IMR-90 (cell line): ENCODE data around the gene CLTCL1. TPM values are rescaled to one million over a fixed set of nuclear protein-coding genes. Genes with fewer than 3 reads are reported as not detected.
A peak's percentile ranks its signal among the peaks of the same experiment; 100 is the strongest.

Experiments
- ATAC-seq: fragments of 200-7000 bp; cut with Tn5 transposase; 2 replicates; pipeline ENCODE4 v1.9.1; 2020; ENCODE audit warnings: low read depth, mild to moderate bottlenecking, moderate library complexity
- BruUV-seq: library from RNA; stranded (reverse); fragments of 400-500 nt; replicated peaks from 2 replicates; lab custom pipeline; 2021; lab: Mats Ljungman, UMichigan
- CTCF ChIA-PET: fragments of 300-600 bp; formaldehyde crosslinking; extraction: SDS; loops from one replicate; lab custom pipeline; 2021; ENCODE audit warnings: antibody characterized with exemption; lab: Yijun Ruan, JAX
- POLR2A ChIA-PET: fragments of 300-600 bp; sonication (Branson Sonifier 250); formaldehyde crosslinking; loops from one replicate; lab custom pipeline; 2022; ENCODE audit warnings: antibody characterized with exemption; ENCODE audit not compliant: unreplicated experiment; lab: Charles Lee
- DNase-seq: peaks from one replicate; pipeline ENCODE4 v3.0.0; 2013
- H2AFZ ChIP-seq: replicated peaks from 2 replicates; pipeline ENCODE3; 2013; ENCODE audit warnings: low read length, mild to moderate bottlenecking; ENCODE audit not compliant: poor library complexity
- H2AK5ac ChIP-seq: 2 replicates; pipeline ENCODE4 v1.6.1; 2013; ENCODE audit warnings: low read depth, low read length, inconsistent platforms
- H2AK9ac ChIP-seq: replicated peaks from 2 replicates; pipeline ENCODE3; 2013; ENCODE audit warnings: mild to moderate bottlenecking, low read depth, low read length, moderate library complexity; ENCODE audit not compliant: poor library complexity
- H2BK120ac ChIP-seq: 2 replicates; pipeline ENCODE4 v1.6.1; 2013; ENCODE audit warnings: low read depth, low read length, inconsistent platforms
- H2BK15ac ChIP-seq: 3 replicates; pipeline ENCODE4 v1.6.1; 2013; ENCODE audit warnings: low read depth, low read length, inconsistent platforms
- H2BK20ac ChIP-seq: 2 replicates; pipeline ENCODE4 v1.6.1; 2013; ENCODE audit warnings: low read depth, mild to moderate bottlenecking, inconsistent platforms, low read length, moderate library complexity
- H2BK5ac ChIP-seq: 2 replicates; pipeline ENCODE4 v1.6.1; 2013; ENCODE audit warnings: mild to moderate bottlenecking, low read depth, low read length, inconsistent platforms; ENCODE audit not compliant: poor library complexity, severe bottlenecking
- H3K14ac ChIP-seq: replicated peaks from 2 replicates; pipeline ENCODE4 v1.6.1; 2013; ENCODE audit warnings: low read depth, low read length, inconsistent platforms
- H3K18ac ChIP-seq: 2 replicates; pipeline ENCODE4 v1.6.1; 2013; ENCODE audit warnings: low read depth, low read length, control low read depth
- H3K23ac ChIP-seq: 2 replicates; pipeline ENCODE4 v1.6.1; 2013; ENCODE audit warnings: low read depth, low read length, inconsistent platforms
- H3K27ac ChIP-seq: 2 replicates; pipeline ENCODE4 v1.5.1; 2013; ENCODE audit warnings: mild to moderate bottlenecking, control low read depth, low read length; ENCODE audit not compliant: insufficient read depth
- H3K27me3 ChIP-seq: 2 replicates; pipeline ENCODE4 v1.6.1; 2013; ENCODE audit warnings: low read length; ENCODE audit not compliant: control insufficient read depth, insufficient read depth
- H3K36me3 ChIP-seq: 2 replicates; pipeline ENCODE4 v1.6.1; 2013; ENCODE audit warnings: low read length, mixed read lengths; ENCODE audit not compliant: control insufficient read depth, insufficient read depth
- H3K4ac ChIP-seq: 2 replicates; pipeline ENCODE4 v1.6.1; 2013; ENCODE audit warnings: low read depth, low read length, inconsistent platforms
- H3K4me1 ChIP-seq: 2 replicates; pipeline ENCODE4 v1.6.1; 2013; ENCODE audit warnings: low read length, mixed read lengths; ENCODE audit not compliant: control insufficient read depth, insufficient read depth
- H3K4me2 ChIP-seq: 2 replicates; pipeline ENCODE4 v1.6.1; 2013; ENCODE audit warnings: low read depth, mild to moderate bottlenecking, control low read depth, low read length, moderate library complexity
- H3K4me3 ChIP-seq: 2 replicates; pipeline ENCODE4 v1.5.1; 2013; ENCODE audit warnings: low read depth, mild to moderate bottlenecking, control low read depth, low read length, moderate library complexity; ENCODE audit not compliant: insufficient read depth
- H3K56ac ChIP-seq: 2 replicates; pipeline ENCODE4 v1.6.1; 2013; ENCODE audit warnings: low read length, inconsistent platforms; ENCODE audit not compliant: insufficient read depth; ENCODE audit errors: extremely low read depth
- H3K79me1 ChIP-seq, 2 experiments: 2 replicates each; pipeline ENCODE4 v1.6.1; 2013; ENCODE audit warnings: low read length in 2 of 2, inconsistent platforms in 1 of 2, low read depth in 1 of 2
- H3K9ac ChIP-seq: 2 replicates; pipeline ENCODE4 v1.6.1; 2013; ENCODE audit warnings: low read depth, low read length, control low read depth
- H3K9me1 ChIP-seq: 2 replicates; pipeline ENCODE4 v1.6.1; 2013; ENCODE audit warnings: low read length, inconsistent platforms; ENCODE audit not compliant: insufficient read depth
- H3K9me3 ChIP-seq: 2 replicates; pipeline ENCODE4 v1.6.1; 2013; ENCODE audit warnings: low read length; ENCODE audit not compliant: control insufficient read depth, insufficient read depth
- H4K20me1 ChIP-seq: 2 replicates; pipeline ENCODE4 v1.6.1; 2013; ENCODE audit warnings: low read length, inconsistent platforms; ENCODE audit not compliant: insufficient read depth
- H4K5ac ChIP-seq: 2 replicates; pipeline ENCODE4 v1.6.1; 2013; ENCODE audit warnings: mild to moderate bottlenecking, low read depth, low read length, control low read depth
- H4K8ac ChIP-seq, 2 experiments: 2 replicates each; pipeline ENCODE4 v1.6.1; 2013; ENCODE audit warnings: low read depth in 2 of 2, low read length in 2 of 2, control low read depth in 1 of 2, inconsistent platforms in 1 of 2
- H4K91ac ChIP-seq: 2 replicates; pipeline ENCODE4 v1.6.1; 2013; ENCODE audit warnings: low read depth, low read length, inconsistent platforms; ENCODE audit not compliant: insufficient read depth
- BHLHE40 ChIP-seq: fragments of 150-350 bp; IDR thresholded peaks from 2 replicates; pipeline ENCODE4 v1.6.1; 2016; ENCODE audit warnings: mild to moderate bottlenecking, low read depth, low read length
- CEBPB ChIP-seq: IDR thresholded peaks from 2 replicates; pipeline ENCODE4 v1.6.1; 2012; ENCODE audit warnings: low read depth, low read length, improper control_type of control experiment
- CHD1 ChIP-seq: IDR thresholded peaks from 2 replicates; pipeline ENCODE4 v1.6.1; 2012; ENCODE audit warnings: low read depth, low read length, improper control_type of control experiment
- FOS ChIP-seq: fragments of 150-350 bp; IDR thresholded peaks from 2 replicates; pipeline ENCODE4 v1.6.1; 2016; ENCODE audit warnings: low read depth, low read length
- MAFK ChIP-seq: IDR thresholded peaks from 2 replicates; pipeline ENCODE4 v1.6.1; 2012; ENCODE audit warnings: low read depth, low read length, improper control_type of control experiment
- MAZ ChIP-seq: IDR thresholded peaks from 2 replicates; pipeline ENCODE4 v1.6.1; 2012; ENCODE audit warnings: low read depth, mild to moderate bottlenecking, low read length, improper control_type of control experiment, moderate library complexity, borderline replicate concordance
- MXI1 ChIP-seq: IDR thresholded peaks from 2 replicates; pipeline ENCODE4 v1.6.1; 2012; ENCODE audit warnings: low read depth, mild to moderate bottlenecking, low read length, moderate library complexity, borderline replicate concordance
- NFE2L2 ChIP-seq: fragments of 150-350 bp; IDR thresholded peaks from 2 replicates; pipeline ENCODE4 v1.6.1; 2016; ENCODE audit warnings: low read depth, mild to moderate bottlenecking, low read length
- POLR2A ChIP-seq: IDR thresholded peaks from 2 replicates; pipeline ENCODE4 v1.6.1; 2012; ENCODE audit warnings: mild to moderate bottlenecking, low read depth, low read length
- RAD21 ChIP-seq: IDR thresholded peaks from 2 replicates; pipeline ENCODE4 v1.6.1; 2012; ENCODE audit warnings: low read length, improper control_type of control experiment
- RCOR1 ChIP-seq: IDR thresholded peaks from 2 replicates; pipeline ENCODE4 v1.6.1; 2012; ENCODE audit warnings: mild to moderate bottlenecking, low read length, improper control_type of control experiment; ENCODE audit not compliant: insufficient replicate concordance
- RFX5 ChIP-seq: IDR thresholded peaks from 2 replicates; pipeline ENCODE4 v1.8.0; 2012; ENCODE audit warnings: low read depth, mild to moderate bottlenecking, low read length, moderate library complexity
- SMC3 ChIP-seq: fragments of 150-350 bp; IDR thresholded peaks from 2 replicates; pipeline ENCODE4 v1.6.1; 2016; ENCODE audit warnings: low read depth, mild to moderate bottlenecking, antibody characterized with exemption, low read length, moderate library complexity
- WGBS, 2 experiments: methylation state at CpG; one replicate each; pipeline versions ENCODE4 v1.1.5 to v1.1.7; 2013; ENCODE audit warnings: missing lambda C conversion rate in 2 of 2; ENCODE audit not compliant: insufficient read length in 1 of 2; ENCODE audit errors: extremely low coverage in 2 of 2; 5-methylcytosine and 5-hydroxymethylcytosine counted together
- dilution Hi-C: fragments of 300-500 bp; cut with HindIII; formaldehyde crosslinking; loops from one replicate; pipeline ENCODE4 v1.14.3; 2018; ENCODE audit warnings: low sequenced_read_pairs; ENCODE audit not compliant: unreplicated experiment
- in situ Hi-C: fragments of 300-500 bp; cut with MboI; formaldehyde crosslinking; loops from 3 replicates; pipeline ENCODE4 v1.14.3; 2019; ENCODE audit warnings: low sequenced_read_pairs, inconsistent platforms, mixed read lengths
- intact Hi-C: fragments of 100-400 bp; cut with micrococcal nuclease; formaldehyde crosslinking; loops from 2 replicates; pipeline ENCODE4 v1.10.0; 2022
- polyA plus RNA-seq, 3 experiments: library from polyadenylated mRNA; depleted of rRNA; stranded (reverse); fragments of >200 nt; gene quantifications; 2 replicates each; pipeline ENCODE4 v1.2.3, GENCODE V29; 2012; ENCODE audit warnings: low replicate concordance in 1 of 3
- total RNA-seq: library from RNA; depleted of rRNA; stranded (reverse); fragments of >200 nt; gene quantifications from 2 replicates; pipeline ENCODE4 v1.2.3, GENCODE V29; 2012
- TF ChIP-seq, protein P1 (sequence below): fragments of 150-350 bp; IDR thresholded peaks from 2 replicates; pipeline ENCODE4 v1.6.1; 2017; ENCODE audit warnings: mild to moderate bottlenecking, antibody characterized with exemption, low read length, low read depth
- TF ChIP-seq, protein P2 (sequence below): conservative IDR thresholded peaks from 2 replicates; pipeline ENCODE4 v1.5.1; 2012; ENCODE audit warnings: mild to moderate bottlenecking, low read depth, low read length, improper control_type of control experiment

Gene CLTCL1
- total and polyA plus RNA-seq, 2 of the 4 experiments (the other 2 are of a cell fraction) = 6.2 to 8.1 TPM

DNA sequence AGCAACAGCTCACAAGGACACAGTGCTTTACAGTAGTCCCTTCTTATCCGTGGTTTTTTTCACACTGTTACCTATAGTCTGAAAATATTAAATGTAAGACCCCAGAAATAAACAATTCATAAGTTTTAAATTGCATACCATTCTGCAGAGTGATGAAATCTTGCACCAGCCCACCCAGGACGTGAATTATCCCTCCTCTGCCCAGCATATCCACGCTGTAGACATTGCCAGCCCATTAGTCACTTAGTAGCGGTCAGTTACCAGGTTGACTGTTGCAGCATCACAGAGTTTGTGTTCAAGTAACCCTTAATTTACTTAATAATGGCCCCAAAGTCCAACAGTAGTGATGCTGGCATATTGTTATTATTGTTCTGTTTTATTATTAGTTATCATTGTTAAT lies 3.6 kb downstream of the CLTCL1 start:
- peak overlapping the region; percentile 94 for H3K14ac ChIP-seq
- intact Hi-C loops (no loop called here), dilution Hi-C loops (no loop called here), in situ Hi-C loops (no loop called here)
- no peaks in the 10 kb centered on the region for H3K27me3 ChIP-seq
- H3K56ac ChIP-seq = 0 out of 2 replicates have a peak overlapping the region, but pooled peaks have one; percentile 40
- TF ChIP-seq MAZ = 0 out of 2 replicates have a peak, but pooled peaks have one; percentile 12
- peak; percentile 84 for TF ChIP-seq FOS
- no peak for TF ChIP-seq RFX5
- TF ChIP-seq CHD1 = no peak
- TF ChIP-seq NFE2L2 = no peak
- peak; percentile 62 for TF ChIP-seq BHLHE40
- peak; percentile 96 for TF ChIP-seq CEBPB
- TF ChIP-seq, protein P1, sequence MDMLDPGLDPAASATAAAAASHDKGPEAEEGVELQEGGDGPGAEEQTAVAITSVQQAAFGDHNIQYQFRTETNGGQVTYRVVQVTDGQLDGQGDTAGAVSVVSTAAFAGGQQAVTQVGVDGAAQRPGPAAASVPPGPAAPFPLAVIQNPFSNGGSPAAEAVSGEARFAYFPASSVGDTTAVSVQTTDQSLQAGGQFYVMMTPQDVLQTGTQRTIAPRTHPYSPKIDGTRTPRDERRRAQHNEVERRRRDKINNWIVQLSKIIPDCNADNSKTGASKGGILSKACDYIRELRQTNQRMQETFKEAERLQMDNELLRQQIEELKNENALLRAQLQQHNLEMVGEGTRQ = no peak
- no peak for TF ChIP-seq POLR2A
- no peak for TF ChIP-seq MAFK
- peak; percentile 30 for TF ChIP-seq RCOR1
- TF ChIP-seq, protein P2, sequence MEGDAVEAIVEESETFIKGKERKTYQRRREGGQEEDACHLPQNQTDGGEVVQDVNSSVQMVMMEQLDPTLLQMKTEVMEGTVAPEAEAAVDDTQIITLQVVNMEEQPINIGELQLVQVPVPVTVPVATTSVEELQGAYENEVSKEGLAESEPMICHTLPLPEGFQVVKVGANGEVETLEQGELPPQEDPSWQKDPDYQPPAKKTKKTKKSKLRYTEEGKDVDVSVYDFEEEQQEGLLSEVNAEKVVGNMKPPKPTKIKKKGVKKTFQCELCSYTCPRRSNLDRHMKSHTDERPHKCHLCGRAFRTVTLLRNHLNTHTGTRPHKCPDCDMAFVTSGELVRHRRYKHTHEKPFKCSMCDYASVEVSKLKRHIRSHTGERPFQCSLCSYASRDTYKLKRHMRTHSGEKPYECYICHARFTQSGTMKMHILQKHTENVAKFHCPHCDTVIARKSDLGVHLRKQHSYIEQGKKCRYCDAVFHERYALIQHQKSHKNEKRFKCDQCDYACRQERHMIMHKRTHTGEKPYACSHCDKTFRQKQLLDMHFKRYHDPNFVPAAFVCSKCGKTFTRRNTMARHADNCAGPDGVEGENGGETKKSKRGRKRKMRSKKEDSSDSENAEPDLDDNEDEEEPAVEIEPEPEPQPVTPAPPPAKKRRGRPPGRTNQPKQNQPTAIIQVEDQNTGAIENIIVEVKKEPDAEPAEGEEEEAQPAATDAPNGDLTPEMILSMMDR = no peak
- no peak for TF ChIP-seq SMC3
- TF ChIP-seq MXI1 = no peak
- TF ChIP-seq RAD21 = no peak
- H3K4me3 ChIP-seq = no peak overlapping the region
- H3K9me1 ChIP-seq = peaks cover 24% of the 10 kb centered on the region
- H2BK15ac ChIP-seq = peak overlapping the region; percentile 64; the same call in 2 of the 3 replicates
- no CpG with 5 or more reads among the region's 4 CpGs for WGBS, 2 experiments
- H4K20me1 ChIP-seq = peaks cover 23% of the 10 kb centered on the region; the same call in 1 of the 2 replicates
- peaks cover 22% of the 10 kb centered on the region for H3K4me1 ChIP-seq
- no peaks in the 10 kb centered on the region for H3K9me3 ChIP-seq
- no peak overlapping the region for H3K9ac ChIP-seq
- H2BK20ac ChIP-seq = peak overlapping the region; percentile 95
- no TSS peak for BruUV-seq
- no peak overlapping the region for H3K27ac ChIP-seq
- H3K23ac ChIP-seq = peak overlapping the region; percentile 89; the same call in 1 of the 2 replicates
- POLR2A ChIA-PET = no interaction called here
- peak overlapping the region; percentile 91 for H2AK9ac ChIP-seq
- H4K91ac ChIP-seq = peak overlapping the region; percentile 97
- CTCF ChIA-PET = interaction anchor here (2.8 kb wide), 1 partner anchor 12 kb away, joined by 8 read pairs; no protein-coding TSS in a partner anchor
- H2BK5ac ChIP-seq = peak overlapping the region; percentile 59
- ATAC-seq (0 out of 2 replicates have a peak, but pooled peaks have one; percentile 13), DNase-seq (peak; percentile 86)
- no peak overlapping the region for H4K5ac ChIP-seq
- H3K18ac ChIP-seq = no peak overlapping the region; the same call in 1 of the 2 replicates
- H2AK5ac ChIP-seq = peak overlapping the region; percentile 97
- peaks cover 31 to 51% of the 10 kb centered on the region in 2 experiments for H3K79me1 ChIP-seq
- peak overlapping the region; percentile 3; the same call in 1 of the 2 replicates for H3K4me2 ChIP-seq
- no peak overlapping the region for H2AFZ ChIP-seq
- no peaks in the 10 kb centered on the region for H3K36me3 ChIP-seq
- H3K4ac ChIP-seq = peak overlapping the region; percentile 96
- H2BK120ac ChIP-seq = peak overlapping the region; percentile 96
- peak overlapping the region; percentile 56 to 80; a peak in 3 of 4 replicates for H4K8ac ChIP-seq
